HepG2 (cell line): ENCODE results near the gene DNM3. TPM values are rescaled to one million over a fixed set of nuclear protein-coding genes. Genes with fewer than 3 reads are reported as not detected.

Experiments
- ATAC-seq: fragments of 200-7000 bp; cut with Tn5 transposase; 3 replicates; pipeline ENCODE4 v1.9.1; 2020; ENCODE audit warnings: mild to moderate bottlenecking, moderate library complexity
- BruUV-seq: library from RNA; stranded (reverse); fragments of 400-500 nt; replicated peaks from 2 replicates; lab custom pipeline; 2021; lab: Mats Ljungman, UMichigan
- CTCF ChIA-PET: fragments of 300-600 bp; formaldehyde crosslinking; extraction: SDS; loops from one replicate; lab custom pipeline; 2021; ENCODE audit warnings: low total read pairs, inconsistent platforms, low intra/inter-chr PET ratio; lab: Yijun Ruan, JAX
- POLR2A ChIA-PET: fragments of 350-600 bp; sonication (Branson Sonifier 250); formaldehyde crosslinking; loops from one replicate; lab custom pipeline; 2020; ENCODE audit warnings: antibody characterized with exemption, inconsistent platforms; lab: Yijun Ruan, JAX
- DNase-seq: peaks from one replicate; pipeline ENCODE4 v3.0.0-alpha.2; 2015; ENCODE audit warnings: low spot score
- FAIRE-seq: peaks from 3 replicates; lab custom pipeline; 2011; peaks lifted over from hg19 to GRCh38; lab: Jason Lieb, UNC
- H2AFZ ChIP-seq: one replicate; pipeline ENCODE4 v1.6.1; 2011; ENCODE audit warnings: low read length, inconsistent platforms
- H3K27ac ChIP-seq: fragments of 300-600 bp; 3 replicates; pipeline ENCODE4 v1.8.0; 2011; ENCODE audit warnings: mixed run types, mild to moderate bottlenecking, mixed read lengths, low read length, inconsistent platforms; ENCODE audit not compliant: insufficient read depth; ENCODE audit errors: extremely low read length
- H3K27me3 ChIP-seq, 2 experiments: fragments of 200-600 bp in 1 of 2; 2 replicates in 1 of 2; 3 replicates in 1 of 2; pipeline versions ENCODE4 v1.6.0 to v1.8.0; 2011; ENCODE audit warnings: low read length in 2 of 2, mild to moderate bottlenecking in 2 of 2, moderate library complexity in 2 of 2, inconsistent platforms in 1 of 2; ENCODE audit not compliant: insufficient read depth in 2 of 2, control insufficient read depth in 1 of 2
- H3K36me3 ChIP-seq, 2 experiments: fragments of 200-600 bp in 1 of 2; replicated peaks in 1 of 2; 2 replicates in 1 of 2; 3 replicates in 1 of 2; pipeline versions ENCODE4 v1.5.1 to v1.8.0; 2011; ENCODE audit warnings: low read length in 2 of 2, inconsistent platforms in 1 of 2; ENCODE audit not compliant: insufficient read depth in 2 of 2, control insufficient read depth in 1 of 2
- H3K4me1 ChIP-seq: 2 replicates; pipeline ENCODE4 v1.5.1; 2012; ENCODE audit warnings: low read length, inconsistent platforms; ENCODE audit not compliant: insufficient read depth
- H3K4me2 ChIP-seq: 2 replicates; pipeline ENCODE4 v1.6.0; 2011; ENCODE audit warnings: low read depth, low read length, inconsistent platforms
- H3K4me3 ChIP-seq, 3 experiments: fragments of 200-600 bp in 1 of 3; sonication (generic), shearing (Covaris generic) in 1 of 3; replicated peaks in 1 of 3; 2 replicates each; pipeline ENCODE4 v1.5.1; 2011 to 2016; ENCODE audit warnings: low read length in 3 of 3, inconsistent platforms in 2 of 3, low read depth in 2 of 3, mild to moderate bottlenecking in 2 of 3, control low read depth in 1 of 3, mixed read lengths in 1 of 3; ENCODE audit not compliant: insufficient read depth in 1 of 3
- H3K79me2 ChIP-seq: one replicate; pipeline ENCODE4 v1.6.1; 2011; ENCODE audit warnings: low read length, inconsistent platforms; ENCODE audit not compliant: insufficient read depth
- H3K9ac ChIP-seq: 2 replicates; pipeline ENCODE4 v1.6.0; 2011; ENCODE audit warnings: mild to moderate bottlenecking, low read depth, low read length, inconsistent platforms; ENCODE audit not compliant: insufficient read depth
- H3K9me3 ChIP-seq: 2 replicates; pipeline ENCODE4 v1.5.1; 2012; ENCODE audit warnings: mild to moderate bottlenecking, low read length
- H4K20me1 ChIP-seq: 2 replicates; pipeline ENCODE4 v1.6.0; 2011; ENCODE audit warnings: inconsistent platforms, mild to moderate bottlenecking, low read length, moderate library complexity; ENCODE audit not compliant: insufficient read depth
- CENPX ChIP-seq: sonication (generic); formaldehyde crosslinking; IDR thresholded peaks from 2 replicates; pipeline ENCODE4 v1.9.0; 2021; ENCODE audit warnings: mild to moderate bottlenecking, missing genetic modification reagents, moderate library complexity
- CHCHD3 ChIP-seq: sonication (generic); formaldehyde crosslinking; IDR thresholded peaks from 2 replicates; pipeline ENCODE4 v1.8.0; 2022; ENCODE audit warnings: mild to moderate bottlenecking, missing genetic modification reagents, moderate library complexity
- ELF3 ChIP-seq: IDR thresholded peaks from 2 replicates; pipeline ENCODE4 v1.6.1; 2016; ENCODE audit warnings: missing genetic modification reagents, missing compliant biosample characterization
- GATAD2A ChIP-seq: IDR thresholded peaks from 2 replicates; pipeline ENCODE4 v1.6.1; 2016
- GFI1 ChIP-seq: sonication (generic); formaldehyde crosslinking; IDR thresholded peaks from 2 replicates; pipeline ENCODE4 v1.5.0; 2020; ENCODE audit warnings: missing genetic modification reagents, mild to moderate bottlenecking, borderline replicate concordance
- GMEB1 ChIP-seq: sonication (generic); formaldehyde crosslinking; IDR thresholded peaks from 2 replicates; pipeline ENCODE4 v1.5.1; 2020; ENCODE audit warnings: missing genetic modification reagents, mild to moderate bottlenecking, borderline replicate concordance
- MLX ChIP-seq: IDR thresholded peaks from 2 replicates; pipeline ENCODE4 v1.6.1; 2016
- PPARG ChIP-seq: conservative IDR thresholded peaks from 2 replicates; pipeline ENCODE4 v1.6.1; 2016; ENCODE audit warnings: missing biosample characterization, missing genetic modification reagents
- SIX1 ChIP-seq: sonication (generic); formaldehyde crosslinking; IDR thresholded peaks from 2 replicates; pipeline ENCODE4 v1.4.0; 2020; ENCODE audit warnings: missing genetic modification reagents, borderline replicate concordance
- SKIL ChIP-seq: sonication (generic); formaldehyde crosslinking; IDR thresholded peaks from 2 replicates; pipeline ENCODE4 v1.8.0; 2022; ENCODE audit warnings: missing genetic modification reagents, mild to moderate bottlenecking, moderate library complexity, borderline replicate concordance
- SMAD3 ChIP-seq: sonication (generic); formaldehyde crosslinking; IDR thresholded peaks from 2 replicates; pipeline ENCODE4 v1.4.0; 2020; ENCODE audit warnings: missing genetic modification reagents
- SOX13 ChIP-seq, 3 experiments: fragments of 450-650 bp in 1 of 3; sonication (generic) in 1 of 3; formaldehyde crosslinking in 1 of 3; IDR thresholded peaks in 2 of 3; conservative IDR thresholded peaks in 1 of 3; 2 replicates each; pipeline versions ENCODE4 v1.5.0 to v1.6.1; 2016 to 2020; ENCODE audit warnings: antibody characterized with exemption in 1 of 3, mild to moderate bottlenecking in 1 of 3, missing compliant biosample characterization in 1 of 3, missing genetic modification reagents in 1 of 3, moderate library complexity in 1 of 3
- SRY ChIP-seq: sonication (generic); formaldehyde crosslinking; IDR thresholded peaks from 2 replicates; pipeline ENCODE4 v1.8.0; 2022; ENCODE audit warnings: mild to moderate bottlenecking, missing genetic modification reagents
- TBX2 ChIP-seq: sonication (generic); formaldehyde crosslinking; IDR thresholded peaks from 2 replicates; pipeline ENCODE4 v1.5.0; 2020; ENCODE audit warnings: missing genetic modification reagents, mild to moderate bottlenecking, borderline replicate concordance
- TCF7 ChIP-seq: sonication (generic); IDR thresholded peaks from 2 replicates; pipeline ENCODE4 v1.6.1; 2016; ENCODE audit warnings: antibody characterized with exemption, low read depth
- ZNF205 ChIP-seq: IDR thresholded peaks from 2 replicates; pipeline ENCODE4 v1.6.1; 2018; ENCODE audit warnings: missing biosample characterization, missing genetic modification reagents
- ZNF484 ChIP-seq: sonication (generic); formaldehyde crosslinking; IDR thresholded peaks from 2 replicates; pipeline ENCODE4 v1.5.1; 2020; ENCODE audit warnings: mild to moderate bottlenecking, low read depth, missing genetic modification reagents, borderline replicate concordance
- ZNF564 ChIP-seq: sonication (generic); formaldehyde crosslinking; IDR thresholded peaks from 2 replicates; pipeline ENCODE4 v1.8.1; 2023; ENCODE audit warnings: mild to moderate bottlenecking, missing genetic modification reagents
- ZNF709 ChIP-seq: sonication (generic); formaldehyde crosslinking; IDR thresholded peaks from 2 replicates; pipeline ENCODE4 v1.5.0; 2020; ENCODE audit warnings: mild to moderate bottlenecking, missing genetic modification reagents
- ZNF878 ChIP-seq: sonication (generic); formaldehyde crosslinking; IDR thresholded peaks from 2 replicates; pipeline ENCODE4 v1.8.1; 2023; ENCODE audit warnings: mild to moderate bottlenecking, missing genetic modification reagents, moderate library complexity
- WGBS: methylation state at CpG from one replicate; pipeline ENCODE4 v1.1.6; 2017; ENCODE audit warnings: low lambda C conversion rate; 5-methylcytosine and 5-hydroxymethylcytosine counted together
- in situ Hi-C: cut with HindIII; loops from 2 replicates; pipeline ENCODE4 v1.10.0; 2017; ENCODE audit warnings: low pct_unique_long_range_greater_than_20kb; ENCODE audit not compliant: extremely low pct_ligation_motif_present
- intact Hi-C: fragments of 100-400 bp; cut with micrococcal nuclease; formaldehyde crosslinking; loops from one replicate; pipeline ENCODE4 v1.10.0; 2022; ENCODE audit not compliant: unreplicated experiment
- polyA plus RNA-seq, 8 experiments: library from polyadenylated mRNA; depleted of rRNA in 3 of 8; stranded (reverse) in 7 of 8; unstranded in 1 of 8; fragments of >200 nt; fragmentation: Illumina TruSeq in 4 of 8; extraction: Trizol in 4 of 8; gene quantifications; 2 replicates each; pipeline versions ENCODE4 v1.2.1 to v1.2.3, GENCODE V29; 2011 to 2016; ENCODE audit warnings: low read depth in 4 of 8, missing spikeins in 1 of 8, mixed read lengths in 1 of 8; ENCODE audit not compliant: insufficient read depth in 1 of 8
- total RNA-seq, 5 experiments: library from RNA; depleted of rRNA; stranded (reverse); fragments of >200 nt; fragmentation: Illumina TruSeq; extraction: Trizol; gene quantifications; 2 replicates each; pipeline ENCODE4 v1.2.3, GENCODE V29; 2016; ENCODE audit warnings: low read depth in 1 of 5

Gene DNM3
- total and polyA plus RNA-seq, 2 of the 13 experiments (the other 11 are each of a cell fraction or from before 2014, with no cell fraction given): 0.05 TPM; not detected in 1

- TF ChIP-seq GMEB1 (no peak), MLX (no peak), PPARG (CRISPR knock-in tag) (peak; percentile 52; the same call in 1 of the 2 replicates), ZNF709 (no peak)
Measured at GRCh38 chr1:172359491-172359999, 518.2 kb downstream of the DNM3 start (continued).

- Histone ChIP-seq H3K4me3 (no peak overlapping the region), H3K4me2 (peak overlapping the region; percentile 42; the same call in 1 of the 2 replicates), H3K79me2 (no peaks in the 10 kb centered on the region), H3K9me3 (no peaks in the 10 kb centered on the region), H2AFZ (no peak overlapping the region), H3K27ac (no peak overlapping the region), H3K9ac (no peak overlapping the region), H4K20me1 (no peaks in the 10 kb centered on the region), H3K36me3 (no peaks in the 10 kb centered on the region), H3K4me1 (peaks cover 34% of the 10 kb centered on the region), H3K27me3 (0 out of 5 replicates have a peak, but pooled peaks cover 0 to 2% of the 10 kb centered on the region in 2 experiments)
- no TSS peak for BruUV-seq
- 3% methylated on average over 2 of the region's 2 CpGs for WGBS
- POLR2A ChIA-PET: no interaction called here
- CTCF ChIA-PET: no interaction called here
- FAIRE-seq (peak; percentile 89), DNase-seq (peak; percentile 93), ATAC-seq (peak; percentile 99)
- in situ Hi-C loops: no loop called here
- intact Hi-C loops: loop anchor here (2.0 to 5.0 kb wide), 2 partner anchors 26 to 878 kb away; no protein-coding TSS in a partner anchor
- TF ChIP-seq CHCHD3 (CRISPR knock-in tag) (no peak), ZNF878 (CRISPR knock-in tag) (0 out of 2 replicates have a peak, but pooled peaks have one; percentile 31), ELF3 (CRISPR knock-in tag) (0 out of 2 replicates have a peak, but pooled peaks have one; percentile 32), TCF7 (peak; percentile 69), SIX1 (CRISPR knock-in tag) (0 out of 2 replicates have a peak, but pooled peaks have one; percentile 66), SOX13 (IDR thresholded peaks at IDR 0.05) (peak; percentile 93), SOX13 (CRISPR knock-in tag; conservative IDR thresholded peaks at IDR 0.05 in 1 of 2, IDR thresholded peaks at IDR 0.05 in 1 of 2) (peak in 1 of 2 experiments; percentile 99; a peak in 2 of 4 replicates), ZNF484 (CRISPR knock-in tag) (no peak), GATAD2A (CRISPR knock-in tag) (peak; percentile 84), GFI1 (peak; percentile 63; the same call in 1 of the 2 replicates), SRY (CRISPR knock-in tag) (no peak), SMAD3 (CRISPR knock-in tag) (no peak), SKIL (peak; percentile 32; the same call in 1 of the 2 replicates), ZNF564 (CRISPR knock-in tag) (no peak), CENPX (CRISPR knock-in tag) (no peak), TBX2 (peak; percentile 84), ZNF205 (0 out of 2 replicates have a peak, but pooled peaks have one; percentile 19)
Measured at GRCh38 chr1:172360511-172360910, 519.2 kb downstream of the DNM3 start.
